K562 (cell line): ENCODE measurements around the gene CTDSP2. TPM values are rescaled to one million over a fixed set of nuclear protein-coding genes. Genes with fewer than 3 reads are reported as not detected.

Source experiments
- E2F6 ChIP-seq, 2 experiments: IDR thresholded peaks; 2 replicates each; pipeline ENCODE4 v1.6.1; 2011; ENCODE audit warnings: borderline replicate concordance in 1 of 2, control low read depth in 1 of 2, low read depth in 1 of 2, low read length in 1 of 2, mild to moderate bottlenecking in 1 of 2, mixed read lengths in 1 of 2, moderate library complexity in 1 of 2; ENCODE audit not compliant: insufficient read depth in 1 of 2, insufficient read length in 1 of 2, poor library complexity in 1 of 2, severe bottlenecking in 1 of 2; ENCODE audit errors: extremely low read depth in 1 of 2
- FOXA1 ChIP-seq: fragments of 450-650 bp; IDR thresholded peaks from 2 replicates; pipeline ENCODE4 v1.6.1; 2016; ENCODE audit warnings: mild to moderate bottlenecking, borderline replicate concordance
- GABPA ChIP-seq: fragments of 200-800 bp; sonication (Bioruptor generic); conservative IDR thresholded peaks from 2 replicates; pipeline ENCODE4 v1.6.1; 2016; ENCODE audit warnings: low read depth, missing genetic modification characterization, missing compliant biosample characterization
- HMGXB4 ChIP-seq: sonication (generic); formaldehyde crosslinking; IDR thresholded peaks from 2 replicates; pipeline ENCODE4 v1.8.1; 2023; ENCODE audit warnings: mild to moderate bottlenecking, missing genetic modification reagents
- IRF9 ChIP-seq: fragments of 450-650 bp; IDR thresholded peaks from 2 replicates; pipeline ENCODE4 v1.6.1; 2016; ENCODE audit warnings: missing biosample characterization, missing genetic modification characterization
- MAX ChIP-seq: sonication (generic); formaldehyde crosslinking; IDR thresholded peaks from 2 replicates; pipeline ENCODE4 v1.9.0; 2022; ENCODE audit warnings: mild to moderate bottlenecking, missing genetic modification reagents
- NFYB ChIP-seq: IDR thresholded peaks from 2 replicates; pipeline ENCODE4 v1.6.1; 2011; ENCODE audit warnings: mild to moderate bottlenecking, moderate library complexity; ENCODE audit not compliant: insufficient read length; ENCODE audit errors: extremely low read depth
- RBFOX2 ChIP-seq: fragments of 200-400 bp; formaldehyde crosslinking; IDR thresholded peaks from 2 replicates; pipeline ENCODE4 v1.6.1; 2017; ENCODE audit warnings: low read depth, mild to moderate bottlenecking, low read length, moderate library complexity
- ZBTB26 ChIP-seq: fragments of 450-650 bp; formaldehyde crosslinking; IDR thresholded peaks from 2 replicates; pipeline ENCODE4 v1.4.0; 2022; ENCODE audit warnings: missing genetic modification characterization
- ZNF217 ChIP-seq: sonication (generic); formaldehyde crosslinking; IDR thresholded peaks from 2 replicates; pipeline ENCODE4 v1.8.0; 2022; ENCODE audit warnings: mild to moderate bottlenecking, missing genetic modification reagents
- ZNF431 ChIP-seq: sonication (generic); formaldehyde crosslinking; IDR thresholded peaks from 2 replicates; pipeline ENCODE4 v1.8.0; 2022; ENCODE audit warnings: mild to moderate bottlenecking, missing genetic modification reagents
- ZNF609 ChIP-seq: sonication (generic); formaldehyde crosslinking; IDR thresholded peaks from 2 replicates; pipeline ENCODE4 v1.8.1; 2023; ENCODE audit warnings: missing genetic modification reagents, mild to moderate bottlenecking, borderline replicate concordance
- polyA plus RNA-seq, 8 experiments: library from polyadenylated mRNA; depleted of rRNA in 4 of 8; stranded (reverse) in 5 of 8; unstranded in 3 of 8; fragments of >200 nt; fragmentation: Nextera tagmentation in 2 of 8; fragmentation: Illumina TruSeq in 1 of 8; extraction: Ambion mirVana in 2 of 8; extraction: Trizol in 1 of 8; gene quantifications; 2 replicates each; pipeline versions ENCODE4 v1.2.1 to v1.2.3, GENCODE V29; 2011 to 2014; ENCODE audit warnings: inconsistent platforms in 1 of 8, missing spikeins in 1 of 8
- total RNA-seq, 7 experiments: library from RNA; depleted of rRNA in 6 of 7; stranded (reverse); fragments of >200 nt in 6 of 7; fragmentation: Illumina TruSeq in 2 of 7; extraction: Trizol in 2 of 7; gene quantifications; 2 replicates each; pipeline versions ENCODE4 v1.2.1 to v1.2.3, GENCODE V29; 2011 to 2021; ENCODE audit warnings: low replicate concordance in 1 of 7

CTDSP2 gene
- total and polyA plus RNA-seq, 9 of the 15 experiments (the other 6 are each of a cell fraction or from before 2014, with no cell fraction given): 20.4 to 108 (median 47.7) TPM

- TF ChIP-seq E2F6 (IDR thresholded peaks at IDR 0.05; ENCODE audit: borderline replicate concordance in 1 of 2, extremely low read depth in 1 of 2, insufficient read depth in 1 of 2, insufficient read length in 1 of 2, low read depth in 1 of 2, low read length in 1 of 2, poor library complexity in 1 of 2, severe bottlenecking in 1 of 2) (no peak), NFYB (no peak), GABPA (tag) (0 out of 2 replicates have a peak, but pooled peaks have one; percentile 15), ZNF217 (CRISPR knock-in tag) (no peak), HMGXB4 (CRISPR knock-in tag) (no peak), ZNF609 (CRISPR knock-in tag) (no peak), ZBTB26 (CRISPR knock-in tag) (no peak), ZNF431 (no peak), MAX (CRISPR knock-in tag) (no peak), RBFOX2 (no peak), FOXA1 (no peak), IRF9 (no peak)
These were observed 27.9 kb upstream of the CTDSP2 start (continued) for GRCh38 chr12:57874166-57875108.
